ENCODE measurements around the gene DDI1.

GRCh38 chr11:104049116-104049515 is 12.7 kb downstream of the DDI1 start:
- TF ChIP-seq CTCF (IDR thresholded peaks at IDR 0.05) (no peak), POLR2A (IDR thresholded peaks at IDR 0.05) (no peak)

Data from breast epithelium (tissue), 3 donors.